Osteocyte (in vitro differentiated cells): ENCODE results near the gene NCOA5. TPM values are rescaled to one million over a fixed set of nuclear protein-coding genes. Genes with fewer than 3 reads are reported as not detected.

Source experiments
- DNase-seq: peaks from one replicate; pipeline ENCODE4 v3.0.0; 2021; ENCODE audit warnings: mixed read lengths; ENCODE audit not compliant: unreplicated experiment; ENCODE audit errors: extremely low spot score
- H3K27ac Mint-ChIP-seq: one replicate; pipeline ENCODE4 v1.8.0; 2021; ENCODE audit warnings: mild to moderate bottlenecking, mixed read lengths; ENCODE audit not compliant: unreplicated experiment
- H3K27me3 Mint-ChIP-seq: one replicate; pipeline ENCODE4 v1.8.0; 2021; ENCODE audit warnings: mixed read lengths; ENCODE audit not compliant: unreplicated experiment
- H3K36me3 Mint-ChIP-seq: one replicate; pipeline ENCODE4 v1.8.0; 2021; ENCODE audit warnings: mixed read lengths; ENCODE audit not compliant: unreplicated experiment
- H3K4me1 Mint-ChIP-seq: one replicate; pipeline ENCODE4 v1.8.0; 2021; ENCODE audit warnings: mixed read lengths; ENCODE audit not compliant: unreplicated experiment
- H3K4me3 Mint-ChIP-seq: one replicate; pipeline ENCODE4 v1.8.0; 2021; ENCODE audit warnings: mild to moderate bottlenecking, moderate library complexity, mixed read lengths; ENCODE audit not compliant: unreplicated experiment
- H3K9me3 Mint-ChIP-seq: one replicate; pipeline ENCODE4 v1.8.0; 2021; ENCODE audit warnings: mixed read lengths; ENCODE audit not compliant: unreplicated experiment
- CTCF ChIP-seq: fragments of 200-600 bp; sonication (generic); IDR thresholded peaks from 2 replicates; pipeline ENCODE4 v1.5.0; 2021; ENCODE audit warnings: antibody characterized with exemption, mild to moderate bottlenecking, moderate library complexity
- total RNA-seq: library from RNA; stranded (reverse); gene quantifications from 2 replicates; pipeline ENCODE4 v1.2.1, GENCODE V29; 2021

The NCOA5 gene
- total RNA-seq, 1 donor from 2014 or later, result 39.0 TPM

DNA sequence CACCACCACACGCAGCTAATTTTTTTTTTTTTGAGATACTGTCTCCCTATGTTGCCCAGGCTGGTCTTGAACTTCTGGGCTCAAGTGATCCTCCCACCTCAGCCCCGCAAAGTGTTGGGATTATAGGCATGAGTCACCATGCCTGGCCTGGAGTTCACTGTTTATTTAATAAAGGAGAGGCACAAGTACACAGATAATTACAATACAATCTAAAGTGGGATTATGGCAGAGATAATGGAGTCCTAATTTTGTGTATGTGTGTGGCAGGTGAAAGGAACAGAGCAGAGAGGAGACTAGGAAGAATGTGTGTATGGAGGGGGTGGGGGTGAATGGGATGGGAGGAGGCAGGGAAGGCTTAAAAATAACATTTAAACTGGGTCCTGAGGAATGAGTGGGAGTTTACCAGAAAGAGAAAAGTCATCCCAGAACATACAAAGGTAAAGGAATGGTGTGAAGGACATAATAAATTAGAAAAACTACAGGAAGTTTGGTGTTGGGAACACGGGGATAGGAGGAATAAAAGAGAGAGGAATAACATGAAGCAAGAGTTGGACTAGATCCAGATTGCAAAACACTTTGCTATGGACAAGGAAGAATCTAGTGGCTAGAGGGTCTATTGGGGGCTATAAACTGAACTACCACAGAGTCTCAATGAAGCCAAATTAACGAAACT is 4.4 kb downstream of the NCOA5 start:
- no peaks in the 10 kb centered on the region for H3K36me3 Mint-ChIP-seq
- H3K4me1 Mint-ChIP-seq, result peaks cover 58% of the 10 kb centered on the region
- no peak overlapping the region for H3K4me3 Mint-ChIP-seq
- H3K27ac Mint-ChIP-seq, result peak overlapping the region; percentile 45
- no peak for TF ChIP-seq CTCF
- no peaks in the 10 kb centered on the region for H3K27me3 Mint-ChIP-seq
- no peak for DNase-seq
- H3K9me3 Mint-ChIP-seq, result no peaks in the 10 kb centered on the region

GRCh38 chr20:46084805-46085178 is 5.0 kb downstream of the NCOA5 start:
- no peaks in the 10 kb centered on the region for H3K27me3 Mint-ChIP-seq
- H3K4me3 Mint-ChIP-seq, result no peak overlapping the region
- TF ChIP-seq CTCF, result no peak
- H3K4me1 Mint-ChIP-seq, result peaks cover 54% of the 10 kb centered on the region
- no peak for DNase-seq
- no peaks in the 10 kb centered on the region for H3K9me3 Mint-ChIP-seq
- H3K27ac Mint-ChIP-seq, result no peak overlapping the region
- no peaks in the 10 kb centered on the region for H3K36me3 Mint-ChIP-seq

- Mint-ChIP-seq H3K4me1 (peaks cover 50% of the 10 kb centered on the region), H3K9me3 (no peaks in the 10 kb centered on the region), H3K27ac (no peak overlapping the region), H3K36me3 (peaks cover 5% of the 10 kb centered on the region), H3K4me3 (no peak overlapping the region), H3K27me3 (no peaks in the 10 kb centered on the region)
- no peak for TF ChIP-seq CTCF
- DNase-seq, result no peak
These were observed 6.2 kb downstream of the NCOA5 start for GRCh38 chr20:46083531-46084061.

GRCh38 chr20:46083101-46083500 is 6.7 kb downstream of the NCOA5 start:
- no peak for DNase-seq
- Mint-ChIP-seq H3K4me1 (peaks cover 46% of the 10 kb centered on the region), H3K27me3 (no peaks in the 10 kb centered on the region), H3K9me3 (no peaks in the 10 kb centered on the region), H3K36me3 (peaks cover 5% of the 10 kb centered on the region), H3K4me3 (no peak overlapping the region), H3K27ac (no peak overlapping the region)
- TF ChIP-seq CTCF, result no peak

GRCh38 chr20:46081074-46081473 is 8.7 kb downstream of the NCOA5 start:
- no peak for DNase-seq
- H3K36me3 Mint-ChIP-seq, result peaks cover 12% of the 10 kb centered on the region
- H3K9me3 Mint-ChIP-seq, result no peaks in the 10 kb centered on the region
- no peaks in the 10 kb centered on the region for H3K27me3 Mint-ChIP-seq
- H3K27ac Mint-ChIP-seq, result no peak overlapping the region
- no peak overlapping the region for H3K4me3 Mint-ChIP-seq
- no peak for TF ChIP-seq CTCF
- peaks cover 27% of the 10 kb centered on the region for H3K4me1 Mint-ChIP-seq
